GM18499 (cell line): ENCODE measurements around the gene HYOU1.
"Not testable (repeated sequence)": the region's sequence is repeated elsewhere in the genome, so short reads cannot be mapped to it uniquely, and the experiment has no call there.

Source experiments
- ATAC-seq: cut with Tn5 transposase; IDR thresholded peaks from one replicate; pipeline ENCODE4 v1.9.1; 2021; ENCODE audit warnings: moderate number of reproducible peaks; ENCODE audit not compliant: insufficient read depth, unreplicated experiment

HYOU1 gene

DNA sequence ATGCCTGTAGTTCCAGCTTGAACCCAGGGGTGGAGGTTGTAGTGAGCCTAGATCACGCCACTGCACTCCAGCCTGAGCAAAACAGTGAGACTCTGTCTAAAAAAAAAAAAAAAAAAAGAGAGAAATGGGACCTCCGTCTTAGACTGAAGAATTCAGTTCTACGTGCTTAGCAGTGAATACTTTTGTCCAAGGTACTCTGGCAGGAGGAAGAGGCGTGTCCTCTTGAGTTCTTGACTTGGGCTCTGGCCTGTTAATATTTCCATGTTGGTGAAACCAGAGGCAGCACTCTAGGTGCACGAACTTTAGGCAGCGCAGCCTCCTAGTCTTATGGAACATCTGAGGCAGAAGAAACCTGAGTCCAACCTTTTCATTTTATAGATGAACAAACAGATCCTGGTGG is 30.1 kb upstream of the HYOU1 start:
- no peak for ATAC-seq

DNA sequence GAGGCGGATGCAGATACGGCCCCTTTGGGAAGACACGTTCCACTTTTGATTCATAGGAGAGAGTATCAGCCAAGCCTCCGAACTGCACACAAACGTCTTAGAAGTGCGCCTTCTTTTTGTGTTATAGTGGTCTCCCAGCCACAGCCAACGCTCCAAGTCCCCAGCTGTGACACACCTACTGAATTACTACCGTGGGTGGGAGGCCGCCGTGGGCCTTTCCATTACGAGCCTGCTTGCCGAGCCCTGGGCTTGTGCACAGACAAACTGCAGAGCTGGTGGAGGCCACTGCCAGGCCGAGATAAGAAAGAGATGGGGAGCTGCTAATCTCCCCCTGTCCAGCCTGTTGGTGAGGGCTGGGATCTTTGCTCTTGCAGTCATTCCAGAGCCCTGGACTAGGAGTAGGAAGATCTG is 28.4 kb upstream of the HYOU1 start:
- ATAC-seq: no peak

DNA sequence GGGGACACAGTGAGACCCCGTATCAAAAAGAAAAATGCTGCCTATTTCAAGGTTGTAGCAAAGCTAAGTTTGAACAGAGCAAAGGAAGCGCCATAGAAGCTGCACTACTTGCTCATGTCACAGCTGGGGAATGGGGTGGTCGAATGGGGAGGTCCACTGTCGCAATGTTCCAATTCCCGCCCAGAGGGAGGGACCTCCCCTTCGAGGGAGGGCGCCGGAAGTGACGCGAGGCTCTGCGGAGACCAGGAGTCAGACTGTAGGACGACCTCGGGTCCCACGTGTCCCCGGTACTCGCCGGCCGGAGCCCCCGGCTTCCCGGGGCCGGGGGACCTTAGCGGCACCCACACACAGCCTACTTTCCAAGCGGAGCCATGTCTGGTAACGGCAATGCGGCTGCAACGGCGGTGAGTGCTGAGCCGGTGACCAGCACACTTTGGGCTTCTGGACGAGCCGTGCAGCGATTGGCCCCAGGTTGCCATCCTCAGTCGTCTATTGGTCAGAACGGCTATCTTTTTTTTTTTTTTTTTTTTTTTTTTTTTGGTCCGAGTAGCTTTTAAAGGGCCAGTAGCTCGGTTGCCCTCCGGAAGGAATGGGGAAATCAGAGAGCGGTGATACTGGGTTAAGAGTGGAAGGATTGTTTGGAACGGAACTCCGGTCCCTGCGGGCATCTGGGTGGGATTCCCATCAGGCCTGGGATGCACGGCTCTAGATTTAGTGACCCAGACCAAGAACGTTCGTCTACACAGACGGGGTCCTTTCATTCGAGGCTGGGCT is 27.8 kb upstream of the HYOU1 start, which contains the start of gene HMBS:
Gene HMBS (plus strand): TSS at position 219 of the 774 bp plus-strand sequence. CDS start 153 bp downstream, at position 372.
- peak; percentile 75 for ATAC-seq

DNA sequence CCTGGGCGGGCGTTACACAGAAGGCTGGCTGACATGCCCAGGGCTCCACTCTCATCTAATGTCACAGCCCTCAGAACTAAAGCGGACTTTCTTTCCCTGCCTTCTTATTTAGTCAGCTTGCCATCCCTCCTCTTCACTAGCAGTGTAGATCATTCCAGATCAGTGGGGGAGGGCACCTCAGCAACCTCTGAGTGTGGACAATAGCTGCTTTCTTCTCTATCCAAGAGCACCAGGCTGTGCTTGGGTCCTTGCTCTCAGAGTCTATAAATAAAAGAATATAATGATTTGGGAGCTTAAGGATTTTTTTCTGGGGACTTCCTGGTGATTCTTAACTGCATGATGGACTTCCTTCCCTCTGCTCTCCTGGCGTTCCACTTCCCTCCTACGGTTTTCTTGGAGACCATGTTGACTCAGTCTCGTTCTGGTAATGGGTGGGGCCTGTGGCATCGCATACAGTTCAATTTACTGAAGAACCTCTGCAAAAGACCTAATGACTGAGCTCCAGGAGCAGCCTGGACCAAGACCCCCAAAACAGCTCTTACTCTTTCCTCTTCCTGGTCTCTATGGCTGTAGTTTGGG is 24.8 kb upstream of the HYOU1 start:
- ATAC-seq: no peak

DNA sequence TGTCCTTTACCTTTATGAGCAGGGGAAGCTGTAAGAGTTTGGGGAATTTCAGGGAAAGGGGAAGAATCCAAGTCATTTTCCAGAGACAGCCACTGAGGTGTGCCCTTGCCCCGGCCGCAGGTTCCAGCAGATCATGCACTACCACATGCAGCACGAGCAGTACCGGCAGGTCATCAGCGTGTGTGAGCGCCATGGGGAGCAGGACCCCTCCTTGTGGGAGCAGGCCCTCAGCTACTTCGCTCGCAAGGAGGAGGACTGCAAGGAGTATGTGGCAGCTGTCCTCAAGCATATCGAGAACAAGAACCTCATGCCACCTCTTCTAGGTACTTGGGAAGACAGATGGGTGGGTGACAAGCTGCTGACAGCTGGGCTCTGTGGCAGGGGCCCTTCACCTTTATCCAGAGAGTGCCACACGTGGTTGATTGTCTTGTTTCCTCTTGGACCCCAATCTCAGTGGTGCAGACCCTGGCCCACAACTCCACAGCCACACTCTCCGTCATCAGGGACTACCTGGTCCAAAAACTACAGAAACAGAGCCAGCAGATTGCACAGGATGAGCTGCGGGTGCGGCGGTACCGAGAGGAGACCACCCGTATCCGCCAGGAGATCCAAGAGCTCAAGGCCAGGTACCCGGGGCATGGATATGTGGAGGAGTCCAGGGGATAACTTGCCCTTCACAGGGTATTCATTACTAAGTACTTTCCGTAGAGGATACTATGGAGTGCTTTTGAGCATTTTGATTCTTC is 21.8 kb upstream of the HYOU1 start:
- no peak for ATAC-seq

DNA sequence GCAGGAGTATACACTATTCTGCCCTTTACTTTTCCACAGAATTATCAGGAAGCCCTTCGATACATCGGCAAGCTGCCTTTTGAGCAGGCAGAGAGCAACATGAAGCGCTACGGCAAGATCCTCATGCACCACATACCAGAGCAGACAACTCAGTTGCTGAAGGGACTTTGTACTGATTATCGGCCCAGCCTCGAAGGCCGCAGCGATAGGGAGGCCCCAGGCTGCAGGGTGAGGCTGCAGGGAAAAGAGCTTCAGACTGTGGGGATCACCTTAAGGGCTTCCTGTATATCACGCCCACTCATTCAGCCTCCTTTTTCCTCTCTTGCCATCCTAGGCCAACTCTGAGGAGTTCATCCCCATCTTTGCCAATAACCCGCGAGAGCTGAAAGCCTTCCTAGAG is 20.8 kb upstream of the HYOU1 start:
- no peak for ATAC-seq

DNA sequence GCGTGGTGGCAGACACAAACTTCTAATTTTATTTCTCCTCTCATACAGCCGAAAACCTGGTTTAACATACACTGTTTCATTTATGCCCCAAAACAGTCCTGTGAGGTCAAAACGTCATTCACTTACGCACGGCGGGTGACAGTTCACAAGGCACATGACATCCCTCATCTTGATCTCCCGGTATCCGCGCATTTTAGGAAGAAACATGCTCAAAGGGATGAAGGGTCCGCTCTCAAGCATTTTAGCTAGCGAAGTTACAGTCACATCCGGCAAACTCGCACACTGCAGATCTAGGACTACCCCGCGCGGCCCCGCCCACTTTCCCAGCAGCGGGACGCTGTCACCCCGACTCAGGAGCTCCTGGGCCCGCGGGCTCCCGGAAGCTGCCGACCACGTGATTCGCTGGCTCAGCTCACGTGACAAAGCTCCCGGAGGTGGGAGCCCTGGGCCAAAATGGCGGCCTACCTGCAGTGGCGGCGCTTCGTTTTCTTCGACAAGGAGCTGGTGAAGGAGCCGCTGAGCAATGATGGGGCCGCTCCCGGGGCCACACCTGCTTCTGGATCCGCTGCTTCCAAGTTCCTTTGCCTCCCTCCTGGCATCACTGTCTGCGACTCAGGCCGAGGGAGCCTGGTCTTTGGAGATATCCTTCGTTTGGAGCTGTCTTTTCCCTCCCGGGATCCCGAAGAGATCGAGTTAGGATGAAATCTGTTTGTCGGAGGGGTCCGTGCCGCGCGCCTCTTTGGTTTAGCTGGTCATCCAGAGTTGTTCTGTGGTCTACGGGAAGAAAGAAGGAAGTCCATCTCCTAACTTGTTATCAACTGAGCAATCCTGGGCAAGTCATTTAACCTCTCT is 10.6 kb upstream of the HYOU1 start, which contains the start of gene VPS11:
Gene VPS11 (plus strand): TSS at position 448 of the 852 bp plus-strand sequence. CDS start 6 bp downstream, at position 454.
- peak; percentile 75 for ATAC-seq

DNA sequence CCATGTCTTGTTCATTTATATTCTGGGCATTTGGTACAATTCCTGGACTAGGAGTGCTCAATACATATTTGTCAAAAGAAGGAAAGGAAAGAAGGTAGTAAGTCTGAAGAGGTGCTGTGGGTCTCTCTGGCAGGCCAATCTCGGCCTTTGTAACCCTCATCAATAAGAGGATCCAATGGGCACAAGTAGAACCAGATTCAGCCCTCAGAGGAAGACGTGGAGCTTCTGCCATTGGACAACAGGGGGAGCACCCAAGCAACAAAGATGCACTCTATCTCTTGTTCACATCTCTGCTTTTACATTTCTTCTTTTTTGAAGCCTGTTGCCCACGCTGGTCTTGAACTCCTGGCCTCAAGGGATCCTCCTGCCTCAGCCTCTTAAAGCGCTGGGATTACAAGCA is 8.4 kb upstream of the HYOU1 start:
- ATAC-seq: no peak

DNA sequence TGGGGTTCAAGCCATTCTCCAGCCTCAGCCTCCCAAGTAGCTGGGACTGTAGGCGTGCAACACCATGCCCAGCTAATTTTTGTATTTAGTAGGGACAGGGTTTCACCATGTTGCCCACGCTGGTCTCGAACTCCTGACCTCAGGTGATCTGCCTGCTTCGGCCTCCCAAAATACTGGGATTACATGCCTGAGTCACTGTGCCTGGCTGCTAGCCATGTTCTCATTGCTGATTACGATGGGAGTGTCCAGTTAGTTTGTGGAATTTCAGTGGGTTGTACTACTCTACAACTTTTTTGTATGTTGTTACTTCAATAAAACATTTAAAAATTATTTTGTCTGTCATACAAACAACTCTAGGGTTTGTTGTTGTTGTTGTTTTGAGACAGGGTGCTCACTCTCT is 5.8 kb upstream of the HYOU1 start:
- no peak for ATAC-seq

DNA sequence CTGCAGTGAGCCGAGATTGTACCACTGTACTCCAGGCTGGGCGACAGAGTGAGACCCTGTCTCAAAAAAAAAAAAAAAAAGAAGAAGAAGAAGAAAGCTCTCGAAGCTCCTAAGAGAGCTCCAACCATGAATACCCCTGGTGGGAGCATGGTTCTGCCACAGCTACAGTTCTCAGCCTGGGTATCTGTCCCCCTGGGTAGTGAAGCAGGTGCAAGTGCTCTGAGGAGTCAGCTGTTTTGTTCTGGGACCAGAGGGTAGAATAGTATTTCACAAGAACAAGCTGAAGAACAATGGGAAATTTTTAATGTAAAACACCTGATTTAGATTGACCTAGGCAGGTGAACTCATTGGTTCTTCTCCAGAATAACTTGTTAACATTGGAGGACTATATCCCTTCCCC is 4.3 kb upstream of the HYOU1 start:
- no peak for ATAC-seq

DNA sequence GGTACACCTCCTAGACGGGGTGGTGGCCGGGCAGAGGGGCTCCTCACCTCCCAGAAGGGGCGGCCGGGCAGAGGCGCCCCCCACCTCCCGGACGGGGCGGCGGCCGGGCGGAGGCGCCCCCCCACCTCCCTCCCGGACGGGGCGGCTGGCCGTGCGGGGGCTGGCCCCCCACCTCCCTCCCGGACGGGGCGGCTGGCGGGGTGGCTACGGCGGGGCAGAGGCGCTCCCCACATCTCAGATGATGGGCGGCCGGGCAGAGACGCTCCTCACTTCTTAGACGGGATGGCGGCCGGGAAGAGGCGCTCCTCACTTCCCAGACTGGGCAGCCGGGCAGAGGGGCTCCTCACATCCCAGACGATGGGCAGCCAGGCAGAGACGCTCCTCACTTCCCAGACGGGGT is 2.1 kb upstream of the HYOU1 start:
- ATAC-seq: not testable (repeated sequence)

DNA sequence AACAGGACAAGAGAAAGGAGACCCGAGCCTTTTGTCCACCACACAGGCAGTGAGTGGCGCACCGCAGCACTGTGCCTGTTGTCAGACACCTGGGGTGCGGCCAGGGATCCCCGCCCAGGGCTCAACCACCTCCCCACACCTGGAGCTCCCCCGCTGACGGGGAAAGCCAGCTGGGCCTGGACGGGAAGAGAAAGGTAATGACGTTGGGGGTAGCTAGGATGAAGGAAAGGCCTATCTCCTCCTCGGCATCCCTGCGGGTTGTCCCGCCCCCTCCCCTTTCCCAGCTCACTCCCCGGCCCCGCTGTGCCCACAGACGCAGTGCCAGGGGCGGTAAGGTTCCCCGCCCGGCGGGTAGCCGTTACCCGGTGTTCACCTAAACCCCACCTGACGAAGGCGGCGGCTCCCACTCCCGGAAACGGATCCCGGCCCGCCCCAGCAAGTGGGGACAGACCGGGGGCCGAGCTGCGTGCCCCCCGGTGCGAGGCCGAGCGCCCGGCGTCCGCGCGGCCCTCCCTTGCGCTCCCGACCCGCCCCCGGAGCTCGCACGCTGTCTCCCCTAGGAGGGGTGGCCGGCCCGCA is 495 bp downstream of the HYOU1 start:
- ATAC-seq: no peak

DNA sequence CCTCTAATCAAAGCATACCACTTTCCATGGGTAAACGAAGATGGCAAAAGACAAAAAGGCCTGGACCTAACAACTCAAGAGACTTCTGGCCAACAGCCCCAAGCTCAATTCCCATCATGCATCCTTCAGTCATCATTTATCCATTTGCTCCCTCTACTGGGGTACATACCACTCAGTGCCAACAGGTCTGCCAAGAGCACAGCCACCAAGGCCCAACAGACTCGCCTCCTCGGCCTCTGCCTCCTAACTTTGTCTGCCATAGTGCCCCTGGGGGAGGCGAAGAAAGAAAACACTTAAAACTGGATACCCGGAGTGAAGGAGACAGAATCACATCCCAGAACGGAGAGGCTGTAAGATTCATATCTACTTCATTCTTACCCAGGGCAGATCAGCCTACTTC is 1.1 kb downstream of the HYOU1 start:
- no peak for ATAC-seq

DNA sequence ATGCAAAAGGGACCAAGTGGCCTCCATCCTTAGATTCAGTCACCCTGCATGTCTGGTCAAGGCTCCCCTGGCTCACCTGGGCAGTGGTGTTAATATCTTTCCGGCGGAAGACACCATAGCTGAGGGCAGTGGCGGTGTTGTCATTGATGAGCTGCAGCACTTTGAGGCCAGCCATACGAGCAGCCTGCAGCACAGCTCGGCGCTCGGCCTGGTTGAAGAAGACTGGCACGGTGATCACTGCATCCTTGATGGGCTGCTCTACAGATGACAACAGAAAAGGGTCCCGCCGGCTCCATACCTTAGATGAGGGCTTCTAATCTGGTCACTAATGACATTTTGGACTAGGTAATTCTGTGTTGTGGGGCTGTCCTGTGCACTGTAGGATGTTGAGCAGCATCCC is 2.6 kb downstream of the HYOU1 start:
- no peak for ATAC-seq

DNA sequence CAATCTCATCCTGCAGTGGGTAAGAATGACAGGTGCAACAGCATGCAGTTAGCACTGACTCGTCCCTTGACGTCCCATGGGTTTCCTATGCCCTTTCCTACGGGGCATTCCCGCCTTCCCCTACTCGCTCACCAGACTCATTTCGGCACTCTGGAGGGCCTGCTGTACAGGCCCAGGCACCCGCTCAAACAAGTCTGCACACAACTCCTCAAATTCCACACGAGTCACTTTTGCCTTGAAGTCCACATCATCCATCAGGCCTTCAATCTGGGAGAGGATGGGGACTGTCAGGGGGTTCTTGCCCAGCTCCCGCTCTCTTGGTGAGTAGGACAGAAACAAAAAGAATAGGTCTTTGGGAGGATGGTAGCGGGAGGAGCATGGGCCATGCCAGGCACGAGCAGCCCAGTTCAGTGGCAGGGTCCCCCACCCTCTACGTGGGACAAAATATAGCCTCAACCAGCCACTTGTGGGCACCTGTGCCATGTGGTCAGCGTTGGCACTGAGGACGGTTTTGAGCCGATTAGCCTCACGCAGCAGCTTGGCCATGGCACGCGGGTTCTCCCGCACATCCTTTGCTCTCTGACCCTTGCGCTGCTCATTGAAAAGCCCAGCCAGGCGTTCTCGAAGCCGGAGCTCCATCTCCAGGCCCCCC is 4.7 kb downstream of the HYOU1 start:
- no peak for ATAC-seq

DNA sequence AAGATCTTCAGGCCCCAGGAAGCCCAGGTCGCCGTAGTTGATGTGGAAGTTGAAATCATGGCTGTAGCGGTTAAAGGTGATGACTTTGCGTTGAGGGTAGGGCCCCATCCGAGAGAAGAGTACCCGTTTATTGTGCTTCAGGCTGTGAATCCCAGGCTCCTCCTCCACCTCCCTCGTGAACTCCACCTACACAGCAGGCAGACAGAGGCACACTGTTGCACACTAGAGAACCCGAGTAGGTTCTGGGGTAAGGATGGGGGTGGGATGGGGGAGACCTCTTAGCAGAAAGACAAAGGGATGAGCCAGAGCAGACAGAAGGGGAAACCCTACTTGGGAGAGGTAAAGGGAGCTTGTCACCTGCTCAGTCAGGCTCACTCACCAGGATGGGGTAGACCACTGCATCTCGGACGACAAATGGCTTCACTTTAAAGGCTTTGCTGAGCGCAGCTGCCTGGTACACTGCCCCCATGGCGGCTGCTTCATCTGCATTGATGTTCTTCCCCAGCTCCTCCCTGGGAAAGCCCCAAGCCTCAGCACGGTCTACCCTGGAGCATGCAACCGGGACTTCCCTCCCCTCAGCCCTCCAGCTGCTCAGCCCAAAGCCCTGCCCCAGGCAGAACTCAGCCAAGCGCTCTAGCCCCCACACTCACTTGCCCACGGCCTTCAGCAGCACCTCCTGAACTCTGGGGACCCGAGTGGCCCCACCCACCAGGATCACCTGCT is 5.4 kb downstream of the HYOU1 start:
- ATAC-seq: no peak

DNA sequence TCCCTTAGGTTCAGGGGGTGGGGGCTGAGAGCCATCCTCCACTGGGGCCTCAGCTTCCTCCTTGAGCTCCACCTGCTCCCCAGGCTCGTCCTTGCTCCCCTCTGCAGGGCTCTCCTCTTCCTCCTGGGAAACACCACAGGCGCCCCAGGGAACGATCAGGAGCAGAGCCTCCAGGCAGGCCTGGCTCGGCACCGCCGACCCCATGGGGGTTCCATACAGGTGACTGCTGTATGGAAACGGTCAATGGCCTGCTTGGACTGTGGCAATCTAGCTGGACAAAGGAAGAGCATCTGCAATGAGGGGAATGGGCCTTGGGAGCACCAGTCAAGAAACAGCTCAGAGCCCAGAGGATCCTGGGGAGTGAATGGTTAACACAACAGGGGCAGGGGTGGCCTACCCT is 7.9 kb downstream of the HYOU1 start:
- ATAC-seq: no peak

DNA sequence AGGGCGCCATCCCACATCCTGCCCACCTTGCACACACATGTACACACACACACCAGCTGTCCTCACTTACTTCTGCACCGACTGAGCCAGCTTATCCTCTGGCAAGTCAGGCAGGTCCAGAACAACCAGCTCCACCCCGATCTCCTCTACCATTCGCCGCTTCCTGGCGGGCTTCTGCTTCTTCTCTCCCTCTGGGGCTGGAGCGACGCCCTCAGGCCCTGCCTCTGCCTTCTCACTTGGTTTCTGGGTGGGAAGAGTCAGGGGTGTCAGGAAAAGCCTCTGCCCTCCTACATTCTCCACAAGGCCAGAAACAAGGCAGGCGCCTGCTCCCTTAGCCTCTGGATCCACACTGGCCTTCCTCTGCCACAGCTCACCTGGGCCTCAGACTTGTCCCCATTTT is 8.4 kb downstream of the HYOU1 start:
- no peak for ATAC-seq

DNA sequence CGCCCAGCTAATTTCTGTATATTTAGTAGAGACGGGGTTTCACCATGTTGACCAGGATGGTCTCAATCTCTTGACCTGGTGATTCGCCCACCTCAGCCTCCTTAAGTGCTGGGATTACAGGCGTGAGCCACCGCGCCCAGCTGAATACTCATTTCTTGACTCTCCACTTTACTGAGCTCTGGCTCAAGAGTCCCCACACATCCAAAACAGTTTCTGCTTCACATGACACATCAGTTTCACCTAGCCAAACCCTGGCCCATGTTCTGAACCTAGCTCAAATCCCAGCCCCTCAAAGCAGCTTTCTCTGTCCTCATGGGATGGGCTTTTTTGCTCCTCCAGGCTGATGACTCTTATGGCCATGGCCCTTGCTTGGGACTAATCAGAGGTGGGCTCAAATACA is 9.8 kb downstream of the HYOU1 start:
- ATAC-seq: no peak
